ENCODE measurements around the gene PTPRT. TPM values are rescaled to one million over a fixed set of nuclear protein-coding genes. Genes with fewer than 3 reads are reported as not detected.

The PTPRT gene
- polyA plus RNA-seq, 3 donors, result 0.56 to 1.3 (median 0.62) TPM

DNA sequence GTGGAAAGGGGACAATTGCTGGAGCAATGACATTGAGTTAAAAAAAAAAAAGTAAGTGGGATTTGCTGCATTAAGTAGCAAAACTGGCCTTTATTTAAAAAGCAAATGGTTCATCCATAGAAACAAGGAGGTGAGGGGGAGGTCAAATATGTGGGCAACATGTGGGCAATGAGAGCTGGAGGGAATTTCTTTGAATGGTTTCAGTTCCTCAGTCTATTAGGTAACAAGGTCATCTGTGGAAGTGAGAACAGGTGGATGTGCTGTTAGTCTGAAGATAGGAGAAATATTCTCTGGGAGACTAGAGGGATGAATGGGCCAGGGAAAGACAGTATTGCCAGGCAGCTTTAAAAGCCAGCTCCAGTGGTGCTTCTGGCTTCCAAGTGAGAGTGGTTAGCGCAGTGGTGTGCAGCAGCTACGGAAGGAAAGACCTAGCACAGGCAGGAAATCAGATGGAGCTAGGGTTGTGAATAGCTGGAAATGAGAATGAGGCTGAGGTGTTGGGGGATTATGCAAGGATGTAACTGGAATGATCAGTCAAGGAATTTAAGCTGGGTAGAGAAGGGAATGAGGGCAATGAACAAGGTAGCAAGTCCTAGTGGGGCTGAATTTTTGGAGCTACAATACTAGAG is 727.6 kb downstream of the PTPRT start:
- no peak for DNase-seq

GRCh38 chr20:42461291-42461690 is 728.4 kb downstream of the PTPRT start:
- peak; percentile 40 for DNase-seq

- DNase-seq, result no peak
Observed at GRCh38 chr20:42447270-42447669, 742.4 kb downstream of the PTPRT start.

DNA sequence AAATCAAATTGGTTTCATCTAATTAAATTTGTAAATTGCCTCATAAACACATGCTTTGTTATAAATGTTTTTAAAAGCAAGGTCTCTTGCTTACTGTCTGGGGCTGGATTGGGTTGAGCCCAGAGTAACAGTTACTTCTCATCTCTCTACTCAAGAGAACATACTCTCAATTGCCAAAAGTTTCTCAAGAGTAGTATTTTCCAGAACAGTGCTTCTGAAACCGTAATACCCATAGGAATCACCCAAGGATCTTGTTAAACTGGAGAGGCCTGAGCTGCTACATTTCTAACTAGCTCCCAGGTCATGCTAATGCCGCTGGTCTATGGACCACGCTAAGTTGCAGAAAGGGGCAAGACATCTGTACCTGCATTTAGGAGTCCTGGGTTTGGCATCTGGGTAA is 744.9 kb downstream of the PTPRT start:
- DNase-seq, result no peak

DNA sequence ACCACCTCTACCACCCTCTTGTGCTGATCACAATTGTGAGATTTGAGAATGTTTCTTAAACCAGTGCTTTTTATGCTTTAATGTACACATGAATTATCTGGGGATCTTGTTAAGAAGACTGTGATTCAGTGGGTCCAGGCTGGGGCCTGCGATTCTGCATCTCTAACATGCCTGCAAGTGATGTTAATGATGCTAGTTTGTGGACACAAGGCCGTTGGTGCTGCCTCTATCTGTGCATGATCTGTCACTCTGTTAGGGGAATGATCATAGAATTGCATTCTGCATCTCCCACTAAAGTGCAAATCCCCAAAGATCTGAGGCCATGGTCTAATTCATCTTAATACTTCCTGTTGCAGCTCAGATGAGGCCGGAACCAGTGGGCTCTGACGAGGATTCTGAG is 746.5 kb downstream of the PTPRT start:
- DNase-seq, result no peak

GRCh38 chr20:42442716-42443115 is 747.0 kb downstream of the PTPRT start:
- DNase-seq, result no peak

GRCh38 chr20:42441864-42442331 is 747.8 kb downstream of the PTPRT start:
- no peak for DNase-seq

- DNase-seq, result no peak
Observed at GRCh38 chr20:42441196-42441863, 748.4 kb downstream of the PTPRT start.

DNA sequence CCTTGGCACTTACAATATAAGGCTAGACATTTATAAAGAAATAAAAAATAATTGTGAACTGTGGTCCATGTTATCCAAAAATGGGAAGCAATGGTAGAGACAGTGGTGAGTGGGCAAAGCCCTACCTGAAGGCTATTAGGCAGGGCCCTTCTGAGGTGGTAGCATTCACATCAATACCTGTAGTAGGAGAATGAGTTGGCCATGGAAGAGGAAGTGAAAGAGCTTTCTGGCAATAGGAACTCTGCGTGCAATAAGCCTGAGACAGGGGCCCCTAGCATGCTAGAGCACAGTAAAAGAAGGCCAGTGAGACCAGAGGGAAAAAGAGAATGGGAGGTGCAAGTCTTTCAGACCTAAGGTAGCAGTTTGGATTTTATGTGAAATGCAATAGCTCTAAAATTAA is 754.5 kb downstream of the PTPRT start:
- DNase-seq, result no peak

DNA sequence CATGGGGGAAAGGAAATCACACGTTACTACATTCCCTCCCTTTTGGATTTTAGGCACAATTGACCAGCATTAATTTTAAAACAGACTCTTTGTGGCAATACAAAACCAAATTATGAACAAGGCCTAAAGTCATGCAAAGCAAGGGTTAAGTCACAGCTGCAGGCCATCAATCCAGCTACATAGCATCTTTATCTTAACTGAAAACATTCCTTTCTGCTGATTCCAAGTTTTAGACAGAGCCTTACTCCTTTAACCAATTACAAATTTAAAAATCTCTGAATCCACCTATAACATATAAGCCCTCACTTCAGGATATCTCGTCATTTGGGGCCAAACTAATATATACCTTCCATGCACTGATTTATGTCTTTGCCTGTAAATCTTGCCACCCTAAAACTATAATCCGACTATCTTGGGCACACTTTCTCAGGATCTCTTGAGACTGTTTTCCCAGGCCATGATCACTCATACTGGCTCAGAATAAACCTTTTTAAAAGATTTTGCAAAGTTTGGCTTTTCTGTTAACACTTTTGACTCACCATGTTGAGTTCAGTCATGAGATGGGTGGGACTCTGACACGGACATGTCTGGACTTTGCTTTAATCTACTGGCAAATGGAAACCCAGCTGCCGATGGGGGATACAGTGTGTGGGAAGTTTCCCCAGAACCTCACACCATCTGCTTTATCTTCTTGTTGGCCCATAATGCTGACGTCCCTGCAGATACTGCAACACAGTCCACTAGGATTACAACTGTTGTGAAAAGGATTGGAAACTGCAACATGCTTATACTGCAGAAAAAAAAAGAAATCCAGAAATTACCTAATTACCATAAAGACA is 757.0 kb downstream of the PTPRT start:
- peak; percentile 21 for DNase-seq

- DNase-seq, result no peak
Observed at GRCh38 chr20:42430598-42430997, 759.1 kb downstream of the PTPRT start.

GRCh38 chr20:42429761-42430458 is 759.8 kb downstream of the PTPRT start:
- no peak for DNase-seq

DNA sequence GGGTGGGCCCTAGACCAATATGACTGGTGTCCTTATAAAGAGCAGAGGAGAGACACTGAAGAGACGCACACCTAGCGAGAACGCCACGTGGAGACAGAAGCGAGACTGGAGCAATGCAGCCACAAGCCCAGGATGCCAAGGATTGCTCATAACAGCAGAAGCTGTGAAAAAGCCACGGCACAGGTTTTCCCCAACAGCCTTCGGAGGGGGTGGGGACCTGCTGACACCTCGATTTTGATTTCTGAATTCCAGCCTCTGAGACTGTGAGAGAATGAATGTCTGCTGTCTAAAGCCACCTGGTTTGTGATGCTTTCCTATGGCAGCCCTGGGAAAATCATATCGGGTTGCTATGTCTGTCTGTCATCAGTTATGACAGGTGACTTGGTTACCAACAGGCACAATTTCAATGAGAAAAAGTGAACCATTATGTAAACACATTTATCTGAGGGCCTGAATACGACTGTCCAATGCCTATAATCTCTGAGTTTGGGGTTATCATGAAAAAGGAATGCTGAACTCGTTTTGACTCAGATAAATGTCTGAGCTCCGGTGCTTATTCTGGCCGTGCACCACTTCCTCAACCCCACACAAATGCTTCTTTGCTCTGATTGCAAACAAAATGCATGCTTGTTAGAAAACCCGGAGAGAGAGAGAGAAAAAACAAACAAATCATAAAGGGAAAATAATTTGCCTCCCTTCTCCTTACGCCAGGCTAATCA is 769.7 kb downstream of the PTPRT start:
- DNase-seq, result no peak

DNA sequence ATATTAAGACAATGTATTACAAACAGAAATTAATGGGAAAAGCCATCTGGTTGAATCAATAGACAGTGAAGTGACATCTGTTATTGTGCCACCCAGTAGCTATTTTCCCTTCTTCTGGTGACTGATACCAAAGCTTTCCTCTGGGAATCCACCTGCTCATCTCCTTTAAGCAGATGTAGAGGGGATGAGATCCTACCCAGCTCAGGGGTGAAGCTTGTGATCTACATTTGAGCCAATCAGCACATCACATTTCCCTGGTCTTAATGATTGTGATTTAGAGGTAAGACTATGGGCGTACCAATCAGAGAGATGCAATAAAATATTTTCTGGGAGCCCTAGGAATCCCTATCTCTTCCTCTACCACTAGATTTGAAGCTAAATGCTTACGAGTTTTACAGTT is 782.9 kb downstream of the PTPRT start:
- DNase-seq, result no peak

GRCh38 chr20:42402455-42402854 is 787.3 kb downstream of the PTPRT start:
- no peak for DNase-seq

DNA sequence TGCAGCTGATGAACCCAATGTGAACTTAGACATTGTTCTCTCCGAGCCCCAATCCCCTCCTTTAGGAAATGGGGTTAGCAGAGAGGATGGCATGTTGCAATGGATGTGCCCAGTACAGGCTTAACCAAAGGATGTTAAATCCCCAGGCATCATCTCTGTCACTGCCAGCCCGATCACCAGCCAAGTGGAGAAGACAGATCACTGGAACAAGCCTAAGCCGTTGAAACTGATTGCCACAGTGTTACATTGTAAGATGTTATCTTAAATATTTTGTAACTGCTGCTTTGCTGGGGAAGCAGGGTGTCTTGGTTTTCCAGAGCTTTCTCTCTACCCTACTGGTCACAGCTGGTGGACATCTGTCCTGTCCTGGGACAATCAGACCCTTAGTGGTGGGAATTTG is 788.1 kb downstream of the PTPRT start:
- no peak for DNase-seq

- no peak for DNase-seq
Observed at GRCh38 chr20:42399802-42400201, 789.9 kb downstream of the PTPRT start.

GRCh38 chr20:42392442-42392841 is 797.3 kb downstream of the PTPRT start:
- no peak for DNase-seq

DNA sequence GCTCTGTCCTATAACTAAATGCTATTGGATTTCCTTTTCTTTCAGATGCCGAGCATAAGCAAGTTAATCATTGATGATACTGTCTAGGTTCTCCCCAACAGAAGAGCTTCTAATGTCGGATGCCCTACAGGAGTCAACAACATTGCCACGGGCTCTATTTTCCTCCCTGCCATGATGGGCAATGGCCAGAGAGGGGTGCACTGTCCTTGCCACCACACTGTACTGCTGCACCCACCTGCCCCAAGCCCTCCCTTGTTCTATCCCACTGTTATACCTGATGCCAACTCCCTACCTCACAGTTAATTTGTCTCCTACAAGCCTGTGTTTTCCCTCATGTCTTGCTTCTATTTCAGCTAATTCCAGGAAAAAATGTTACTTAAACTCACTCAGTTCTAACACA is 797.9 kb downstream of the PTPRT start:
- DNase-seq, result no peak

DNA sequence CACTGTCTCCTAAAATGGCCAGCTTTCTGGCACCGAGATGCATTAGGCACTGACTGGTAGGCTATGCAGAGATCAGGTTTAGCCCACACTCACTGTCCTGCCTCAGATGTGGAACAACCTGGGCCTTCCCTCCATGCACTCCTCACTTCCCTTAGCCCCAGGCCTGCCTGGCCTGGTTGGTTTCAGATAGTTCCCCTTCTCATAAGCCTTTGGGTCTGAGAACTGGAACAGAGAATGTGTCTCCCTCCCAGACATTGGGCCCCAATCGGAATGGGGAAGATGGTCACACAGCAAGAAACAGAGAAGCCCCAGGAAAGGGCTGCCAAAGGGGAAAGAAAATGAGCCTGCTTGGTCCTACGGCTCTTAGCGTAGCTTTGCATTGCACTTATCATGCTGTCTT is 809.4 kb downstream of the PTPRT start:
- DNase-seq, result no peak

DNA sequence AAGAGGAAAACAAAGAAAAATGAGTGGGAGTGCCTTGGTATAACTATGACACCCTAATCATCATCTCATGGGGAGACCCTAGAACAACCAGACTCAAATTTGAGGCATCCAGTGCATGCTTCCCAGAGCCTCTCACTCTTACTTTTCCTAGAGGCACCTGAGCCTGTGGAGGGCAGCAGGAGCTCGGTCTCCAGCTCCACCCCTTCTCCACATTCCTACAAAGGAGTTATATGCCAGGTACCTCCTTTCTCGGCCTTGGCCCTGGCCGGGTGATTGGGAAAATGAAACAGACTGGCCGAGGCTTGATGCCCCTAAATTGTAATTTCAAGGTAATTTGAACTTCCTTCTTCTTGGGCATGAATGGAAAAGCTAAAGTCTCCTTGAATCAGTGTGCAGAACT is 810.3 kb downstream of the PTPRT start:
- no peak for DNase-seq

GRCh38 chr20:42378826-42379225 is 810.9 kb downstream of the PTPRT start:
- DNase-seq, result no peak

Measured in renal pelvis (tissue), 4 donors.